HepG2 (cell line): ENCODE results near the gene TOMM22. TPM values are rescaled to one million over a fixed set of nuclear protein-coding genes. Genes with fewer than 3 reads are reported as not detected.

Source experiments
- ARNTL ChIP-seq: sonication (generic); formaldehyde crosslinking; IDR thresholded peaks from 2 replicates; pipeline ENCODE4 v1.4.0; 2020; ENCODE audit warnings: mild to moderate bottlenecking, missing genetic modification reagents
- CENPBD1 ChIP-seq: sonication (generic); formaldehyde crosslinking; IDR thresholded peaks from 2 replicates; pipeline ENCODE4 v1.8.0; 2022; ENCODE audit warnings: missing genetic modification reagents, low read depth, mild to moderate bottlenecking, borderline replicate concordance
- ERF ChIP-seq: IDR thresholded peaks from 2 replicates; pipeline ENCODE4 v1.6.1; 2018; ENCODE audit warnings: missing biosample characterization, missing genetic modification reagents
- HMG20A ChIP-seq: IDR thresholded peaks from 2 replicates; pipeline ENCODE4 v1.6.1; 2016; ENCODE audit warnings: borderline replicate concordance
- HOXA3 ChIP-seq: sonication (generic); formaldehyde crosslinking; IDR thresholded peaks from 2 replicates; pipeline ENCODE4 v1.5.0; 2020; ENCODE audit warnings: missing genetic modification reagents
- KAT2B ChIP-seq: fragments of 150-350 bp; IDR thresholded peaks from 2 replicates; pipeline ENCODE4 v1.6.1; 2014; ENCODE audit warnings: low read depth, low read length, borderline replicate concordance
- KDM5B ChIP-seq: sonication (generic); formaldehyde crosslinking; IDR thresholded peaks from 2 replicates; pipeline ENCODE4 v1.4.0; 2020; ENCODE audit warnings: missing genetic modification reagents, mild to moderate bottlenecking, borderline replicate concordance
- MXD1 ChIP-seq: sonication (generic); formaldehyde crosslinking; IDR thresholded peaks from 2 replicates; pipeline ENCODE4 v1.4.0; 2020; ENCODE audit warnings: mild to moderate bottlenecking, missing genetic modification reagents
- MXD3 ChIP-seq: IDR thresholded peaks from 2 replicates; pipeline ENCODE4 v1.6.1; 2016; ENCODE audit warnings: mild to moderate bottlenecking, missing biosample characterization, missing genetic modification reagents
- POGZ ChIP-seq: sonication (generic); formaldehyde crosslinking; IDR thresholded peaks from 2 replicates; pipeline ENCODE4 v1.4.0; 2020; ENCODE audit warnings: mild to moderate bottlenecking, missing genetic modification reagents
- TGIF2 ChIP-seq: IDR thresholded peaks from 2 replicates; pipeline ENCODE4 v1.6.1; 2016; ENCODE audit warnings: control low read depth, missing compliant biosample characterization
- ZBTB10 ChIP-seq: sonication (generic); formaldehyde crosslinking; IDR thresholded peaks from 2 replicates; pipeline ENCODE4 v1.4.0; 2020; ENCODE audit warnings: missing genetic modification reagents, borderline replicate concordance
- ZFYVE20 ChIP-seq: sonication (generic); formaldehyde crosslinking; IDR thresholded peaks from 2 replicates; pipeline ENCODE4 v1.8.0; 2023; ENCODE audit warnings: low read depth, mild to moderate bottlenecking, moderate library complexity, missing genetic modification reagents, borderline replicate concordance
- ZNF138 ChIP-seq: sonication (generic); formaldehyde crosslinking; IDR thresholded peaks from 2 replicates; pipeline ENCODE4 v1.5.0; 2020; ENCODE audit warnings: mild to moderate bottlenecking, low read depth, missing genetic modification reagents
- ZNF335 ChIP-seq: sonication (generic); formaldehyde crosslinking; IDR thresholded peaks from 2 replicates; pipeline ENCODE4 v1.4.0; 2020; ENCODE audit warnings: missing genetic modification reagents
- ZNF512B ChIP-seq: sonication (generic); formaldehyde crosslinking; IDR thresholded peaks from 2 replicates; pipeline ENCODE4 v1.5.1; 2020; ENCODE audit warnings: missing genetic modification reagents, mild to moderate bottlenecking, borderline replicate concordance
- ZNF616 ChIP-seq: sonication (generic); formaldehyde crosslinking; IDR thresholded peaks from 2 replicates; pipeline ENCODE4 v1.5.0; 2020; ENCODE audit warnings: low read depth, mild to moderate bottlenecking, missing genetic modification reagents
- ZNF672 ChIP-seq: sonication (generic); formaldehyde crosslinking; IDR thresholded peaks from 2 replicates; pipeline ENCODE4 v1.8.1; 2022; ENCODE audit warnings: missing genetic modification reagents
- ZNF720 ChIP-seq: sonication (generic); formaldehyde crosslinking; IDR thresholded peaks from 2 replicates; pipeline ENCODE4 v1.4.0; 2020; ENCODE audit warnings: missing genetic modification reagents
- ZNF749 ChIP-seq: sonication (generic); formaldehyde crosslinking; IDR thresholded peaks from 2 replicates; pipeline ENCODE4 v1.8.0; 2022; ENCODE audit warnings: mild to moderate bottlenecking, missing genetic modification reagents, moderate library complexity, borderline replicate concordance
- ZNF891 ChIP-seq: sonication (generic); formaldehyde crosslinking; IDR thresholded peaks from 2 replicates; pipeline ENCODE4 v1.5.0; 2020; ENCODE audit warnings: mild to moderate bottlenecking, missing genetic modification reagents
- ZZZ3 ChIP-seq: sonication (generic); formaldehyde crosslinking; IDR thresholded peaks from 2 replicates; pipeline ENCODE4 v1.4.0; 2020; ENCODE audit warnings: missing genetic modification reagents, mild to moderate bottlenecking, borderline replicate concordance
- polyA plus RNA-seq, 8 experiments: library from polyadenylated mRNA; depleted of rRNA in 3 of 8; stranded (reverse) in 7 of 8; unstranded in 1 of 8; fragments of >200 nt; fragmentation: Illumina TruSeq in 4 of 8; extraction: Trizol in 4 of 8; gene quantifications; 2 replicates each; pipeline versions ENCODE4 v1.2.1 to v1.2.3, GENCODE V29; 2011 to 2016; ENCODE audit warnings: low read depth in 4 of 8, missing spikeins in 1 of 8, mixed read lengths in 1 of 8; ENCODE audit not compliant: insufficient read depth in 1 of 8
- total RNA-seq, 5 experiments: library from RNA; depleted of rRNA; stranded (reverse); fragments of >200 nt; fragmentation: Illumina TruSeq; extraction: Trizol; gene quantifications; 2 replicates each; pipeline ENCODE4 v1.2.3, GENCODE V29; 2016; ENCODE audit warnings: low read depth in 1 of 5

TOMM22 gene
- total and polyA plus RNA-seq, 2 of the 13 experiments (the other 11 are each of a cell fraction or from before 2014, with no cell fraction given), result 46.9 to 118 TPM

- TF ChIP-seq CENPBD1 (CRISPR knock-in tag) (no peak), MXD3 (CRISPR knock-in tag) (0 out of 2 replicates have a peak, but pooled peaks have one; percentile 36), ZNF138 (CRISPR knock-in tag) (peak; percentile 24; the same call in 1 of the 2 replicates), ZZZ3 (CRISPR knock-in tag) (no peak), MXD1 (CRISPR knock-in tag) (peak; percentile 51; the same call in 1 of the 2 replicates), ARNTL (CRISPR knock-in tag) (no peak), ZNF616 (CRISPR knock-in tag) (peak; percentile 70; the same call in 1 of the 2 replicates), KAT2B (no peak), ZNF891 (CRISPR knock-in tag) (no peak; the same call in 1 of the 2 replicates), ZNF672 (CRISPR knock-in tag) (no peak), TGIF2 (CRISPR knock-in tag) (no peak), ZFYVE20 (CRISPR knock-in tag) (no peak), HMG20A (CRISPR knock-in tag) (no peak), POGZ (CRISPR knock-in tag) (no peak), KDM5B (CRISPR knock-in tag) (no peak), ZNF720 (CRISPR knock-in tag) (no peak), ZNF512B (no peak), HOXA3 (CRISPR knock-in tag) (peak; percentile 8; the same call in 1 of the 2 replicates), ZBTB10 (CRISPR knock-in tag) (no peak), ZNF749 (CRISPR knock-in tag) (no peak), ZNF335 (no peak), ERF (CRISPR knock-in tag) (no peak)
These were observed 24.5 kb downstream of the TOMM22 start (continued) for GRCh38 chr22:38706101-38706900.
